Gastrocnemius medialis (tissue), 4 donors: ENCODE results near the gene MDFIC2.

Experiments used
- CTCF ChIP-seq, 5 experiments: fragments of 450-650 bp in 3 of 5; fragments of 200-600 bp in 2 of 5; sonication (generic) in 2 of 5; IDR thresholded peaks in 4 of 5; conservative IDR thresholded peaks in 1 of 5; 1 replicate in 4 of 5; 2 replicates in 1 of 5; pipeline ENCODE4 v1.5.1; 2016 to 2019; ENCODE audit warnings: antibody characterized with exemption in 5 of 5, mild to moderate bottlenecking in 3 of 5, moderate library complexity in 3 of 5
- POLR2A ChIP-seq, 2 donors: fragments of 450-650 bp; IDR thresholded peaks; one replicate each; pipeline ENCODE4 v1.6.1; 2017; ENCODE audit warnings: antibody characterized with exemption in 2 of 2, mild to moderate bottlenecking in 2 of 2, moderate library complexity in 2 of 2

GRCh38 chr3:70224337-70224736 lies 88.1 kb downstream of the MDFIC2 start:
- TF ChIP-seq CTCF (IDR thresholded peaks at IDR 0.05 in 4 of 5, conservative IDR thresholded peaks at IDR 0.05 in 1 of 5) (no peak), POLR2A (IDR thresholded peaks at IDR 0.05) (no peak)
